DMS79 treated with DMSO at 0.1 percent for 48 hours (cell line): Measurements from ENCODE around the gene MCRS1.
A peak's percentile ranks its signal among the peaks of the same experiment; 100 is the strongest.

ENCODE experiments used
- DNase-seq: peaks from one replicate; lab custom pipeline; 2025; lab: John Stamatoyannopoulos, UW

Gene MCRS1

DNA sequence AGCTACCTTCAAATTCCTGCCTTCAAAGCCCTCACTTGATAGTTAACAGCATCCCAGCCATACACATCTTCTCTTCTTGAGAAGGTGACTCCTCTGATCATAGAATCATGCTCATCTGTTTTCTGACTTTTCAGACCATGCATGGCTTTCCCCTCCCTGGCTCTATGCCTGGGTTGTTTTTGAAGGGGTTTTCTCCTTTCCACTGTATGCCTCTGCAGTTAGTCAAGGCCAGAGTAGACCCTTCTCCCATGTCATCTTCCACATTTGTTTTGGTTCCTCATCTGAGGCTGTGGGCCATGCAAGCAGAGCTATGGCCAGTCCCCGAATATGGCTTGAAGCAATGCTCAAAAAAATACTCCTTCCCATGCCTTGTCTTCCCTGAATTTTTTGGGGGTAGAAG lies 14.3 kb upstream of the MCRS1 start:
- DNase-seq: no peak

DNA sequence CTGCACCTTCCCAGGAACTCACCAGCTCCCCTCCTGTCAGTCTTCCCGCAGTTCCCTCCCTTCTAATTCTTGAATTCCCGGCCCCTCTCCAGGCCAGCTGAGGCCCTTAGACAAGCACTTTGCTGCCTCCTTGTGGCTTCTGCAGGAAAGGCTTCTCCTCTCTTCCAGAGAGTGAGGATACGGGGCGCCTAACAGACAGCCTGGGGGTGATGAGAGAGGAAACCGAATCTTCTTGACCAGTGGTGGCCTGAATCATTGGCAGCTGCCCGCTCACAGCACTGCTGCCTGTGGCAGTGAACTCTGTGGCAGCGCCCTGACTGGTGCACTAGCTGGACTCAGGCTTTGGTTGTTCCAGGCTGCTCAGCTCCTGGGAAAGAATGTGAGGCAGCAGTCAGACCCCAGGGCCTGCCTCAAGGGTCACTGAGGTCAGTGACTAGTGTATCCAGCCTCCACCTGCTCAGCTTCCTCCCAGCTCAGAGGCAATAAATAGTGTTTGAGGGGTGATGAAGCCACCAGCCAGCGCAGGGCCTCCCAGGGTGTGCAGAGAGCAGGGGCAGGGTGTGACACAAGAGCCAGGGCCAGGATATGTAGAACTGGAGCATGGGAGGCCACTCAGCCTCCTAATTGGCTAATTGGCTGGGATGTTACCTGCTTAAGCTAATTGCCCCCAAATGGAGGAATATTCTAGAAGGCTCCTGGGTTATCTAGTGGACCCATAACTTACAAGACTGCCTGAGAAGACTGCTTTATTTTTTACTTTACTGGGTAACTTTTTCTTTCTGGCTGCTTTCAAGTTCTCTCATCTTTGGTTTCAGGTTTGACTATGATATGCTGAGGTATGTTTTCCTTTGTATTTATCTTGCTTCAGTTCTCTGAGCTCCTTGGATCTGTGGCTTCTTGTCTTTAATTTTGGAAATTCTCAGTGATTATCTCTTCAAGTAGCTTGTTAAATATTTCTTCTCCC lies 12.9 kb upstream of the MCRS1 start:
- DNase-seq: peak; percentile 77

DNA sequence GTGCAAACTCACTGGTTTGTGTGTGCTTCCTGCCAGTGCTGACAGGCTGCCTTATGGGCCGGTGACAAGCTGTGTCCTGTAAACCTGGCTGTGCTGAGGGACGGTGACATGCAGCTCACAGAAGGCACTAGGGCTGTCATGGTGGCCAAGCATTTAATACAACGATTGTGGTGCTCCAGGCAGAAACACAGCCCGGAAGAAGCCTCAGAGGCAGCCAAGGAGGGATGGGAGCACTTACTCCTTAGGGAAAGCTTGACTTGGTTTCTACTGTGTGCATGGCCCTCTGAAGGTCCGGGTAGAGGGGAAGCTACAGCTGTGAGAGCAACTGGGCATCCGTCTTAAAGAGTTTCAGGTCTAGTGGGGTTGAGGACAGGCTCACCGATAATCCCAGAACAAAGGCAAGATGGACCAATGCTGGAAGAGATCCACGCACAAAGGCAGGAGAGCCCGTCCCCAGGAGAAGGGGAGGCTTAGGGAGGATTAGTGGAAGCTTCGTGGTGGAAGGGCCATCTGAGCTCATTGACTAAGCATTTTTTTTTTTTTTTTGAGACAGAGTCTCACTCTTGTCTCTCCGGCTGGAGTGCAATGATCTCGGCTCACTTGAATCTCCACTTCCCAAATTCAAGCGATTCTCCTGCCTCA lies 10.7 kb upstream of the MCRS1 start:
- DNase-seq: no peak

DNA sequence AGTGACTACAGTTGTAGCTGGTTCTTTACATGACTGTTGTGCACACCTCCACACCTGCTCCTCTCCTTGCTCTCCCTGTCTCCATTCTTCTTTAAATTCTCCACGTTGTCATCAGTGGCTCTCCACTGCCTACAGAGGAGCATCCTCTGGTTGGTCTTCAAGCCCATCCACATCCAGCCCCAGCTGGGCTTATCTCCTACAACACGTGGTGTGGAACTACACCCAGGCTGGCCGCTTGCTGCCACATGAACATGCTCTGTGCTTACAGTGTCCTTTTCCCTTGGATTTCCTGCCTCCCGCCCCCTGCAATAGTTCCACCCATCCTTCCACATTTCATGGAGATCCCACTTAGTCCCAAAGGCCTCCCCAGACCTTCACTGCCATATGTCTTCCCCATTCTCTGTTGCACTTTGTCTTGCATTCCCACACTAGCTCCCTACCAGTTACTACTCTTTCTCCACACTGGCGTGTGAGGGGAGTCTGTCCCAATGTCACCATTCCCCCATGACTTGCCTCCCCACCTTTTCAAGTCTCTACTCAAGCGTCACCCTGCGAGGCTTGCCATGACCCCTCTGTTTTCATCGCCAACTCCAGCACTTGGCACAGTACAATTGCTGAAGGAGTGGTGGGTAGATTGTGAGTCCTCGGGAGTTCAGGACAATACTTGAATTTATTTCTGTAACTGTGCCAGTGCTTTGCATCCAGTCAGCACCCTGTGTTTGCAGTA lies 9.8 kb upstream of the MCRS1 start:
- DNase-seq: no peak

DNA sequence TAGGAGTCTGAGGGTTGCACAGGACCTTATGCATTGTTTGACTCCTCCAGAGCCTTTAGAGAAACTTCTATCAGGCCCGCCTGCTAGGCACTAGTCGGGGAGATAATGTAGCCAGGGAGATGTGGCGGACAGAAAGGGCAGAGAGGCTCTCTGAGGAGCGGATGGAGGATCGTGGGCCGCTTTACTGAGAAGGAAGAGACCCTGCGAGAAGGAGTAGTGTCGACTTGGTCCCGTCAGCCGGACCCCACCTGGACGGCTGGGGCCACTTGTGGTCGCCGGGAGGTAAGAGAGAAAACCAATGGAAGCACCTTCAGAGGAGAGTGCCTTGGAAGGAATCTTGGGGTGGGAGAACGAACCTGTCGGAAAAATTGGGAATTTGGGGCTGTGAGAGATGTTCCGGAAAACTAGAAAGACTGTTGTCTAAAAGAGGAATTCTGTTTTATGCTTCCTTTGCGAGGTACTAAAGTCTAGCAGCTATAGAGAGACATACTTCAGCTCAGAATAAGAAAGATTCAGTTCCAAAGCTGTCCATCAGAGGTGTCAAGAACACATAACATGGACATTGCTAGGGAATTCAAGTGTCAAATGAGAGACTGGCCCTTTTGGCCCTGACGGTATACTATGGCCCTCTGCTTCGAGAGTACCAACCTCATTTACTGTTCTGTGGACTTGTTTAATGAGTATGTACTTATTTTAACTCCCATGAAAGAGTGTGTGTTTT lies 660 bp upstream of the MCRS1 start:
- DNase-seq: no peak

DNA sequence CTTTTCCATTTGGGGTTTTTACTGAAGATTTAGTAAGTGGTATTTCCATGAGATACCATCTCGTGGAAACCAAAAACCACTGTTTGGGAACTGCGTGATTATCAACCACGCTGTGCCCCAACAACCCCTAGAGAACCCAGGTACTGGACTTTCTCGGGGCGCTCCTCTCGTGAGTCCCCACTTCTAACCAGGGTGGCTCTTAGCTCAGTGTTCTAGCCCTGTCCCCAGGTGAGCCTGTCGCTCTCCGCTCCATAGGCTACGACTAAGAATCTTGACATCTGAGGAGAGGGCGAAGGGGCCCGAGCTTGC lies 686 bp downstream of the MCRS1 start:
- no peak for DNase-seq

DNA sequence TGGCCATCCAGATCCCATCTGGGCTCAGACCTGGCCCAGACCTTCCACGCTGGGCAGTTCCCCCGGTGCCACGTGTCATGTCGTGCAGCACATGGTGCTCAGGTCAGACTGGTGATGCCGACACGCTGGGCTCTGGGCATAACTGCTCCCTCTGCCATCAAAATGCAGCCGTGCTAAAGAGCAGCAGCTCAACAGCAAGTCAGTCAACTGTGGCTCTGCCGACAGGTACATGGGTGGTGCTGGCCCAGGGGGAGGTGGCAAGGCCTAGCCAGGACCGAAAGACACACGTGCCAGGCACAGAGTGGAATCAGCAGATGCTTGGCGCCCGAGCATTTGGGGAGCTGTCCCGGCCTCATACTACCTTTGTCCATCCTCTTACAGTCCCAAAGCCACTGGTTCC lies 1.6 kb downstream of the MCRS1 start:
- no peak for DNase-seq

DNA sequence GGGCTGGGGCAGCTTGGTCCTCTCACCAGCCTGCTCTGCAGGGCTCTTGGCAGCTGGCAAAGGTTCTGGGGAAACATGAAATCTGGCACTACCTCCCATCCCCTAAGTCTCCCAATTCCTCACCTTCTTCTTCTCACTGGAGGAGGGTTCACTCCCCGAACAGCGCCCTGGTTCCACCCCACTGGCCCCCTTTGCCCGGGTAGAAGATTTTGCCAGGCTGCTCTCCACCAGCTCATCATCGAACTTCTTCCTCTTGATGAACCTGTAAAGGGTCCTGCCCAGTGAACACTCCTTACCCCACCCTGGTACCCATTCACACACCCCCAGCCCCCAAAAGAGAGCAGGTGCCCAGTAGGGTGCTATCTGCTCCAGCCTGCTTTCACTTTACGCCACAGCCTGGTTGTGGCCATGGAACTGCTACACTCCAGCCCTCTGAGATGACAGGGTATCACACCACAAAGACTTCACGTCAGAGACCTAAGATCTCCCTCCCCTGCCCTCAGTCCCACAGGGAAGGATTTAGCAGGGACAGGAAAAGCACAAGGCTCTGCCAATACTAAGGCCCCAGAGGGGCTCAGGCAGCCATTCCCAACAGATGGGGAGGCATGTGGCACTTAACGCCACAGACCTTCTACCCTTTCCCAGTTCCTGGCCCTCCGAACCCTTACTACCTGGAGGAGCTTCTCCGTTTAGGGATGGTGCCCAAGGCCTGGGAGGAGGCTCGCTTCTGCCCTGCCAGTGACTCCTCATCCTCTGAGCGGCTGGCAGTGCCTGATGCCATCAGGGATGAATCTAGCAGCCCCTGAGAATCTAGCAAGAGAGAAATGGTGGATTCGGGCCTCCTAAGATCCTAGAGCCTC lies 2.3 kb downstream of the MCRS1 start:
- no peak for DNase-seq

DNA sequence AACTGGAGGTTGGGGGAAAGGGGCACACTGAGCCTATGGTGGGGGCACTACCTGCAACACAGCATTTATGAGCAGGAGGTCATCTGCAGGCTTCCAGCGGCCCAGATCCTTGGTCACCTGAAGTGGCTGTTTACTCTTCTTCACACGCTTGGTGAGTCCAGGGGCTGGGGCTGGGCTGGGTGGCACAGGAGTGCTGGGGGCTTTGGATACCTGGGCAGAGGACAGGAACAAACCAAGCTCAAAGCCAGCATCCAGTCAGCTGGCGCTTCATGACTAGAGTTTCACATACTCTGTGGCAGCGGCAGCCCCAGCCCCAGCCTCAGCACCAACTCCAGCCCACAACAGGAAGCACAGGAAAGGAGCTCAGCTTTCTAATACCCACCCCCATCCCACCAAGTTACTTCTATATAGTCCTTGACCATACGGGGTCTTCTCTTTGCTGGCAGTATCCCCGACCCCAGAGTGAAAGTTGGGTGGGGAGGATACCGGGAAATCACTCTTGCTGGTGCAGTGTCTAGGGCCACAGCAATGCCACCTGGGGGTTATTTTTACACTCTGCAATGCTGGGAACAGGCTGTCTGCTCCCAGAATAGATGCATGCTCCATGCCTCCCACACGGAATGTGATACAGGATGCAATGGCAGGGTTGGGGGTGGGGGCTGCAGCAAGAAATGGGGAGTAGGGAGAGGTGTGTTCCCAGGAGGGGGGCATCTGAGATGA lies 3.1 kb downstream of the MCRS1 start:
- DNase-seq: no peak

DNA sequence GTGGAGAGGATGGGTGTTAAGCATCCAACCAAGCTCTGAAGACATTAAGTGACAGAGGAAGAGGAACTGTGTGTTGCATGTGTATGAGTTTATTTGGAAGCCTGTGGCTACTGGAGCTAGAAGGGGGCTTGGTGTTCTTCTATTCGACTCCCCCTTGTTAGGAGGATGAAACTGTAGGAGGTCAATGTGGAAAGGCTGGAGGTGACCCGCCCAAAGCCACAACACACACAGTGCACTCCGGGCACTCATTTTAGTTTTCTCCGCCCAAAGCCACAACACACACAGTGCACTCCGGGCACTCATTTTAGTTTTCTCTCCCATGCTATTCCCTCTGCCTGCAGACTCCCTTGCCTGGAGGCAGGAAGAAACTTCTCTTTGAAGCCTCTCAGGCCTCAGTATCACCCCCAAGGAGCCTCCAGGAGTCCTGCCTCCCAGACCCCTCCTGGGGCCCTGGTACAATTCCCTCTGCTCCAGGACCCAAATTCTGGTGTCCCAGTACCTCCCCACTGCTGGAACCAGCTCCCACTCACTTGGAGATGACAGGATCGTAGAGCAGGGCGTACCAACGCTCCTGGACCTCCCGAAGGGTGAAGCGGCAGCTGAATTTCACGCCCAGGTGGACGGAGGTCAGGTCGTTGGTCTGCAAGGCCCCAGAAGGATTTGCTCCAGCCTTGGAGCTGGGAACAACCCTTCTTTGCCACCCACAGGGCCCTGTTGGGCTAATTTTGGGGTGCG lies 3.8 kb downstream of the MCRS1 start:
- no peak for DNase-seq

DNA sequence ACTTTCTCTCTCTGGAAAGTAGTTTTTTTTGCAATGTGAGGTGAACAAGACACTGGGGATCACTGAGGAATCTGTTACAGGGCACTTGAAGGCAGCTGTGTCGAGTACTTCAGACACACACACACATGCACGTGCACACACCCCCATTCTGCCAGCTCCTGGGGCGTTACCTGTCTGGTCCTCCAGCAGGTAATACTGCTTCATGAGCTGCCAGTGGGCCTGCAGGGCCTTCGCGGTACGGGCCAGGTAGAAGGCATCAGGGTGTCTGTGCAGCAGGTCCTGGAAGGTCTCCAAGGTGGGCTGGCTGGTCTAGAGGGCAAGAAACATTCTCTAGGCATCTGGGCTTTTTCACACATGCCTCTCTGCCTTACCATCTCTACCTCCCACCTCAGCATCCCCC lies 5.1 kb downstream of the MCRS1 start:
- no peak for DNase-seq

DNA sequence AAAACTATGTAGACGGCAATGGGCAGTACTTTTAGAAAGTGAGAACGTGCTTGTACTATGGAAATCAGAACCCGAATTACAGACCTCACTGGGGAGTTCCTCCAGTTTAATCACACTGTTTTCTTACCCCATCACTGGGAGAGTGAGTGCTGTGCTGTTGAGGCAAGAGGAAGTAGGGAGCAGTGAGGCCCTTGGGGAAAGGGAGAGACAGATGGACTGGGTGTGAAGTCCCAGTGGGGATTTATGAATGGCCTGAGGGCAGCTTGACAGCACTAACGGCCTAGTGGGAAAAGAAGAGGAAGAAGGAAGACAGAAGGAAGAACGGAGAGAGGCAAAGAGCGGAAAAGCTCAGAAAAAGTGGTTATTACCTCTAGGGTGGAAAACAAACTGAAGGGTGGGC lies 5.7 kb downstream of the MCRS1 start:
- no peak for DNase-seq

DNA sequence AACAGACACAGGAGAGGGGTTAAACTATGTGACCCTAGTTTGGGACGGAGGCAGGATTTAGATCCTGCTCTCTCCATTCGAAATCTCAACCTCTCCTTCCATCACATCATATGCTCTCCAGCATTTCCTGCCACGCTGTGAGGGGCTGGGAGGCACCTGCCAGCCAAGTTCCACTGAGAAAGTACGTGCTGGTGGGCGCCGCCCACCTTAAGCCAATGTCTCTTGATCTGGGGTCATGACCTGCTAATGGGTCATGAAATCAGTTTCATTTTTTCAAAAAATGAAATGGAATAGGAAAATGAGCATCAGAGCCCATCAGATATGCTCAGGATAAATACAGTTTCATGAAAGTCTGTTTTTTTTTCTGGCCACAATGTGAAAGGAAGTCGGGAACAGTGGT lies 7.2 kb downstream of the MCRS1 start:
- DNase-seq: no peak

DNA sequence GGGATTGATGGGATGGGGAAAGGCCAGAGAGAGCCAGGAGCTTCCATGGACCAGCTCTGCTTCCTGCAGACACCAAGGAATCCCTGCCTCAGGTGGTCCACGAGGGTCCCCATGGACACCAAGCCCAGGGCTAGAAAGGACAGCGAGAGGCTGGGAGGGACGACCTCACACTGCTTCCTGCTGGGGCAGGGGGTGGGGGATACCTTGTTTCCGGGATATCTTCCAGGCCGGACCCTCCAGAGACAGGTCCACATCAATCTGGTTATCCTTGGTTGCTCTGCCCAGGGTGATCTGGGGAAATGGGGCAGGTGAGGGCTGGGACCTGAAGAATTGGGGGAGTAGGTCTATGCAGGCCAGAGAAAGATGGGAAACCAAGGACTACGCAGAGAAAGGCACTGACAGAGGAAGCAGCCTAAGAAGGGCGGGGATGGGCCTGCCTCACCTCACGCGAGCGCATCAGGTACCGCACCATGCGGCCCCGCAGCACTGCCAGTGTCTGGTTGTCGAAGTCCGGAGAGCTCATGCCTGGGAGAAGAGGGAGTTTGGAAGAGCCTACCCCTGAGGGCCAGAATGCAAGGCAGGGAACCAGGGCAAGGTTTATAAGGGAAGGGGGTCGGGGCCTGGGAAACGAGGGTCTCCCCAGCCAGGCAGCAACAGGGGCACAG lies 8.8 kb downstream of the MCRS1 start:
- DNase-seq: no peak

DNA sequence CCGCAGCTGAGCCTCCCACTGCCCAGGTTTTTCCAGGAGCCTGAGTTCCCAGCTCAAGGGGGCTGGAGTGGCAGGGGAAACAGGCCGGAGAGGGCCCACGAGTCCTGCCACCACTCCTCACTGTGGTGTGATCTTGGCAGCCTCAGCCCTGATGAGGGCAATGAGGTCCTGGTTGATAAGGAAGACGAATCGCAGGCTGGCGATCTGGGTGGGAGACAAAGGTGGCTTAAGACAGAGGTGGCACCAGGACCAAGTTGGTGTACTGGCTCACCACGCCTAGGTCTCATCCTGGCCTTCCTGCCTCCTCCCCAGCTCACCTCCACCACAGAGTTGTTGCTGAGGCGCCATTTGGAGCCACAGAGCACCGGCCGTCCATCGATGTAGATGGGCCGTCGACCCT lies 9.4 kb downstream of the MCRS1 start:
- DNase-seq: no peak

DNA sequence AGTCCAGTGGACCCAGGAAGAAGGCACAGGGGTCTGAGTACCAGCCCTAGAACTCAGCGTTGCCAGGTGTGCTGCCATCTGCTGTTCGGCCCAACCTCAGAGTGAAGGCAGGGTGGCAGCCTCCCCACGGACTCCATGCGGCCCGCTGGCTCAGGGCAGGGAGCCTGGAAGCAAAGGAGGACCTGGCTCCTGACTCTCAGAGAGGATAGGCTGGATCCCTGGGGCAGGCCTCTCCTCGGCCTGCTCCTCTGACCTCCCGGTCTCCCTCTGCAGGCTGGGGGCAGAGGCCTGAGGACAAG lies 10.1 kb downstream of the MCRS1 start:
- no peak for DNase-seq

DNA sequence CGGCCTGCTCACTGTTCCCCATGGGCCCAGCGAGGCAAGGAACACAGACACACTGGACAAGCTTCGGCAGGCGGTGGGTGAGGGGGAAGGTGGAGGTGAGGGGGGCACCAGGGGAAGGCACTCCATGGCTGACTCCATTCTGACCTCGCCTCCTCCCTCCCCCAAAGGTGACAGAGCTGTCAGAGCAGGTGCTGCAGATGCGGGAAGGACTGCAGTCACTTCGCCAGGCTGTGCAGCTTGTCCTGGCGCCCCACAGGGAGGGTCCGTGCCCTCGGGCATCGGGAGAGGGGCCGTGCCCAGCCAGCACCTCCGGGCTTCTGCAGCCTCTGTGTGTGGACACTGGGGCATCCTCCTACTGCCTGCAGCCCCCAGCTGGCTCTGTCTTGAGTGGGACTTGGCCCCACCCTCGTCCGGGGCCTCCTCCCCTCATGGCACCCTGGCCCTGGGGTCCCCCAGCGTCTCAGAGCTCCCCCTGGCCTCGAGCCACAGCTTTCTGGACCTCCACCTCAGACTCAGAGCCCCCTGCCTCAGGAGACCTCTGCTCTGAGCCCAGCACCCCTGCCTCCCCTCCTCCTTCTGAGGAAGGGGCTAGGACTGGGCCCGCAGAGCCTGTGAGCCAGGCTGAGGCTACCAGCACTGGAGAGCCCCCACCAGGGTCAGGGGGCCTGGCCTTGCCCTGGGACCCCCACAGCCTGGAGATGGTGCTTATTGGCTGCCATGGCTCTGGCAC lies 10.6 kb downstream of the MCRS1 start:
- no peak for DNase-seq

DNA sequence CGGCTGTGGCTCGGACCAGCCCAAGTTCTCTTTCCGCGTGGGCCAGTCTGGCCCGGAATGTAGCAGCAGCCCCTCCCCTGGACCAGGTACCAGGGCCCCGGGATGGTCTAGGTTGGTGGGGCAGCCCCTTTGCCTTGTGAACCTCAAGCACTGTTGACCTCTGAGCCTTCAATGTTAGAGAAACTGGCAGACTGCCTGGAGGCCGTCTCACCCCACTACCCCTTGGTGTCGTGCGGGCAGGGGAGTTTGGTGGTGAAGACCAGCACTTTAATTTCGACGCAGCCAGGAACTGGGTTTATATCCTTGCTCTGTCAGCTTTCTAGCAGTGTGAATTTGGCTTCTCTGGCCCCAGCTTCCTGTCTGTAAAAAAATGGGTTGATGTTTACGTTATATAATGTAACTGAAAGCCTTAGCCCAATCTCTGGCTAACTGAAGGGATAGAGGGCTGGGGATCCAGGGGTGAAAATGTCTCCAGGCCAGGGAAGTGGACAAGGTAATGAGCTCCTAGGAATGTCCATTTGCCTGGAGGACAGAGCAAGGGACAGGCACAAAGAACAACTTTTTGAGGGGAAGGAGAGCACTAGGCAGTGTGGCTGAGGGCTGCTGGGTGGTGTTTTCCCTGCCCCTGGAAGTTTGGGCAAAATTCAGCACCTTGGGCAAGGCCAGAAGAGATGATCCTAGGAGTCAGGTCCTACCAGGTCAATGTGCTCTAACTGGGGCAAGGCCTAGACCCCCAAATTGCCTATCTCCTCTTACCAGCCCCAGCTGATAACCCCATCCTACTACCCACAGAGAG lies 11.4 kb downstream of the MCRS1 start:
- DNase-seq: no peak
